Fibroblast of gingiva (primary cell): ENCODE results near the gene ATP11A.

ENCODE experiments used
- DNase-seq: peaks from one replicate; pipeline ENCODE4 v3.0.0-alpha.2; 2011; ENCODE audit warnings: low read depth

The ATP11A gene

DNA sequence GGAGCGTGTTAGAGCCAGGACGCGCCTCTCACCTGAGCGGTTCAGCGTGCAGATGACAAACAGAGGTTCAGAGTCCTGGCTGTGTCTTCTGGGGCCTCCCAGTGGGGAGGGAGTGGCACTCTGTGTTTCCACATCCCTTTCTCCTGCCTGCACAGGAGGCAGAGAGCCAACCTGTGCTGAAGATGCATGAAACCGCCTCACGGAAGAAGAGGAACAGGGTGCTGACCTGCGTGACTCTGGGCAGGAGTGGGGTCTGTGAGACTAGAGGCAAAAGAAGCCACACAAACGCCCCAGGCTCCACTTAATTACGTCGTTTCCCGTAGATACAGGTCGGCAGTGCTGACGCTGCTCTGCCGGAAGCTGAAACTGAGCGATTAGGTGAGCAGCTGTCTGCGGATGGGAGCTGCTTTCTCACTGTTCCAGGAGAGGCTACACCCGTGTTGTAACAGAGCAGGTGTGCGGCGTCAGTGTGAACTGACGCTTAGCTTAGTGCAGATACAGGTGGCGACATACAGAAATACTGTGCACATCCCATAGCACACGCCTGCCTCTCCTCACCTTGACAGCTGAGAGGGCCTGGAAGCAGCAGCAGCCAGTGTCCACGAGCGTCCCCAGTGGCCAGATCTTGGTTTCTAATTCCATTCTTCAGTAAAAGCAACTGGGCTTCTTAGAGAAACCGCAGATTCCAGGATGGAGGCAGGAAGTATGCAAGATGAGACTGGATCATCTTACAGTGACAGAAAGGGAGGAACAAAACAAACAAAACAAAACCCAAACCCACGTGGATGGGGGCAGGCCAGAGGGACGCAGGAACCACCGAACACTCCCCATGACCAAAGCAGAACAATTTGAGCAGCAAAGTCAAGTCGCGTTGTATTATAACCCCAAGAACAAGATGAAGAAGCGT lies 241.4 kb downstream of the ATP11A start:
- peak; percentile 79 for DNase-seq

GRCh38 chr13:112932971-112933370 lies 243.1 kb downstream of the ATP11A start:
- no peak for DNase-seq

DNA sequence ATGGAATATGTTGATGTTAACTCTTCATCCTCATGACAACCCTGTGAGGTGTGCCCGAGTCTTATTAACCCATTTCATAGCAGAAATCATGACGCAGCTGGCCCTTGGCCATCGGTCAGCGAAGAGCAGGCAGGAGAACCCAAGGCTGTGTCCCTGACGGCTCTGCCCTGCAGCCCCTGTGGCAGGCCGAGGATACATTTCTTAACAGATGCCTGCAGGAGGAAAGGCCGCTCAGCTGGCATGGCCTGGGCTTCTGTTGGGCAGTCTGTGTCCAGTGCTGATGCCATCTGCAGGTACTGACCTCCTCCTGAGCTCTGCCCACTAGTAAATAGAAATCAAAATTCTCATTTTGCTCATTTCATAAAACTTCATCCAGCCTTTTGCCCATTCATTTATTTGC lies 243.8 kb downstream of the ATP11A start:
- DNase-seq: no peak

DNA sequence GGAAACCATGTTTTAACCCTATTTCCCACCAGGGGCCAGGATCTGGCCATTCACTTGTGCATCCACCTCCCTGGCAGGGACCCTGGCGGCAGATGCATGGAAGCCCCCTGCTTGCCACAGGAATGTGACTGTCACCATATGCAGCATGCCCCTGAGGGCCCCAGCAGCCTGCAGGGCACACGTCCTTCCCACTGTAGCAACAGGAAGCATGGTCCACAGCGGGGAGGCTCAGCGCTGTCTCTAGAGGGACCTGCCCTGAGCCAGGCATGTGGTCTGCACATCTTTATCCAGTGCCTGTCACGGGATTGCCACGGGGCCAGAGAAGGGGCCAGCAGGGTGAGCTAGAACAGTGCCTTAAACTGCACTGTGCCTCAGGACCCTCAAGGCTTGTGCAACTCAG lies 244.2 kb downstream of the ATP11A start:
- no peak for DNase-seq
